Keratinocyte (primary cell): ENCODE results near the gene UPF3A. TPM values are rescaled to one million over a fixed set of nuclear protein-coding genes. Genes with fewer than 3 reads are reported as not detected.

ENCODE experiments used
- DNase-seq: peaks from one replicate; pipeline ENCODE4 v3.0.0-alpha.2; 2011; ENCODE audit warnings: low read depth, missing footprints, low spot score
- FAIRE-seq: peaks from 2 replicates; lab custom pipeline; 2011; peaks lifted over from hg19 to GRCh38; lab: Jason Lieb, UNC
- H2AFZ ChIP-seq: 2 replicates; pipeline ENCODE4 v1.6.0; 2012; ENCODE audit warnings: low read length, control low read depth, inconsistent platforms; ENCODE audit not compliant: control insufficient read depth
- H3K27ac ChIP-seq: 2 replicates; pipeline ENCODE4 v1.5.1; 2011; ENCODE audit warnings: low read length; ENCODE audit not compliant: control insufficient read depth, insufficient read depth
- H3K27me3 ChIP-seq: 3 replicates; pipeline ENCODE4 v1.6.0; 2011; ENCODE audit warnings: low read length; ENCODE audit not compliant: control insufficient read depth, insufficient read depth; ENCODE audit errors: extremely low read depth
- H3K36me3 ChIP-seq, 2 experiments: 2 replicates in 1 of 2; 3 replicates in 1 of 2; pipeline ENCODE4 v1.5.1; 2011; ENCODE audit warnings: low read length in 2 of 2, mild to moderate bottlenecking in 1 of 2; ENCODE audit not compliant: control insufficient read depth in 2 of 2, insufficient read depth in 2 of 2; ENCODE audit errors: extremely low read depth in 1 of 2
- H3K4me1 ChIP-seq: 3 replicates; pipeline ENCODE4 v1.5.1; 2011; ENCODE audit warnings: low read length; ENCODE audit not compliant: control insufficient read depth, insufficient read depth; ENCODE audit errors: extremely low read depth
- H3K4me2 ChIP-seq: 3 replicates; pipeline ENCODE4 v1.6.0; 2011; ENCODE audit warnings: low read depth, low read length; ENCODE audit not compliant: control insufficient read depth, insufficient read depth; ENCODE audit errors: extremely low read depth
- H3K4me3 ChIP-seq, 3 experiments: fragments of 200-600 bp in 1 of 3; sonication (generic) in 1 of 3; 2 replicates in 2 of 3; 3 replicates in 1 of 3; pipeline ENCODE4 v1.5.1; 2011 to 2016; ENCODE audit warnings: low read length in 3 of 3, mild to moderate bottlenecking in 3 of 3, control low read depth in 2 of 3, inconsistent platforms in 1 of 3, low read depth in 1 of 3, mixed read lengths in 1 of 3, mixed run types in 1 of 3, moderate library complexity in 1 of 3; ENCODE audit not compliant: control insufficient read depth in 2 of 3, insufficient read depth in 2 of 3; ENCODE audit errors: extremely low read depth in 1 of 3
- H3K79me2 ChIP-seq: 2 replicates; pipeline ENCODE4 v1.6.0; 2012; ENCODE audit warnings: low read length; ENCODE audit not compliant: control insufficient read depth, insufficient read depth
- H3K9ac ChIP-seq: 3 replicates; pipeline ENCODE4 v1.6.0; 2011; ENCODE audit warnings: low read length; ENCODE audit not compliant: control insufficient read depth, insufficient read depth; ENCODE audit errors: extremely low read depth
- H3K9me1 ChIP-seq: 3 replicates; pipeline ENCODE4 v1.6.0; 2011; ENCODE audit warnings: low read length; ENCODE audit not compliant: control insufficient read depth, insufficient read depth; ENCODE audit errors: extremely low read depth
- H3K9me3 ChIP-seq: 2 replicates; pipeline ENCODE4 v1.5.1; 2012; ENCODE audit warnings: low read depth, low read length; ENCODE audit not compliant: control insufficient read depth
- H4K20me1 ChIP-seq: 3 replicates; pipeline ENCODE4 v1.6.0; 2011; ENCODE audit warnings: low read length; ENCODE audit not compliant: control insufficient read depth, insufficient read depth; ENCODE audit errors: extremely low read depth
- CTCF ChIP-seq, 3 experiments: IDR thresholded peaks in 1 of 3; conservative IDR thresholded peaks in 1 of 3; optimal IDR thresholded peaks in 1 of 3; 2 replicates in 2 of 3; 3 replicates in 1 of 3; pipeline versions ENCODE3 to v1.5.1; 2011; ENCODE audit warnings: low read length in 3 of 3, mild to moderate bottlenecking in 3 of 3, moderate library complexity in 2 of 3, control low read depth in 1 of 3, inconsistent platforms in 1 of 3; ENCODE audit not compliant: insufficient read depth in 2 of 3; ENCODE audit errors: extremely low read depth in 1 of 3
- EZH2 ChIP-seq: IDR thresholded peaks from one replicate; pipeline ENCODE4 v1.6.1; 2012; ENCODE audit warnings: inconsistent platforms, mild to moderate bottlenecking, low read length, moderate library complexity
- dilution Hi-C: fragments of 300-500 bp; cut with MboI; formaldehyde crosslinking; loops from one replicate; pipeline ENCODE4 v1.7.0; 2020; ENCODE audit warnings: low sequenced_read_pairs; ENCODE audit not compliant: extremely low pct_ligation_motif_present
- polyA plus RNA-seq, 5 experiments: library from polyadenylated mRNA; depleted of rRNA in 3 of 5; stranded (reverse) in 3 of 5; stranded (forward) in 1 of 5; unstranded in 1 of 5; fragments of >200 nt; gene quantifications; 1 replicate in 1 of 5; 2 replicates in 3 of 5; 3 replicates in 1 of 5; pipeline versions ENCODE4 v1.2.1 to v1.2.3, GENCODE V29; 2011 to 2012; ENCODE audit warnings: missing spikeins in 2 of 5, low read depth in 1 of 5, low replicate concordance in 1 of 5

Gene UPF3A
- polyA plus RNA-seq, 1 donor (not counting 4 experiments of a cell fraction or from before 2014, with no cell fraction given) = 60.8 TPM

GRCh38 chr13:114256547-114256946 lies 24.9 kb upstream of the UPF3A start:
- Histone ChIP-seq H3K36me3 (peaks cover 27 to 41% of the 10 kb centered on the region in 2 experiments), H2AFZ (no peak overlapping the region), H3K4me3 (no peak overlapping the region), H3K4me2 (no peak overlapping the region), H3K27ac (no peak overlapping the region), H3K27me3 (no peaks in the 10 kb centered on the region), H3K9me3 (no peaks in the 10 kb centered on the region), H3K9ac (no peak overlapping the region), H4K20me1 (no peaks in the 10 kb centered on the region), H3K4me1 (no peaks in the 10 kb centered on the region), H3K9me1 (no peaks in the 10 kb centered on the region), H3K79me2 (no peaks in the 10 kb centered on the region)
- dilution Hi-C loops = no loop called here
- FAIRE-seq (no peak), DNase-seq (no peak)
- TF ChIP-seq EZH2 (no peak), CTCF (optimal IDR thresholded peaks at IDR 0.05 in 1 of 3, IDR thresholded peaks at IDR 0.05 in 1 of 3, conservative IDR thresholded peaks at IDR 0.05 in 1 of 3; ENCODE audit: extremely low read depth in 1 of 3, insufficient read depth in 2 of 3, low read length in 3 of 3) (no peak)

GRCh38 chr13:114257014-114257413 lies 24.4 kb upstream of the UPF3A start:
- Histone ChIP-seq H3K27me3 (no peaks in the 10 kb centered on the region), H4K20me1 (no peaks in the 10 kb centered on the region), H3K4me1 (no peaks in the 10 kb centered on the region), H2AFZ (no peak overlapping the region), H3K9me3 (no peaks in the 10 kb centered on the region), H3K79me2 (no peaks in the 10 kb centered on the region), H3K27ac (no peak overlapping the region), H3K36me3 (peaks cover 27 to 40% of the 10 kb centered on the region in 2 experiments), H3K9me1 (no peaks in the 10 kb centered on the region), H3K4me3 (no peak overlapping the region), H3K4me2 (no peak overlapping the region), H3K9ac (no peak overlapping the region)
- no peak for DNase-seq
- TF ChIP-seq EZH2 = no peak
- TF ChIP-seq CTCF (optimal IDR thresholded peaks at IDR 0.05 in 1 of 3, IDR thresholded peaks at IDR 0.05 in 1 of 3, conservative IDR thresholded peaks at IDR 0.05 in 1 of 3; ENCODE audit: extremely low read depth in 1 of 3, insufficient read depth in 2 of 3, low read length in 3 of 3) = no peak
- FAIRE-seq = no peak
- dilution Hi-C loops = no loop called here
